HG02981 (cell line): Measurements from ENCODE around the gene NEDD4L.
A peak's percentile ranks its signal among the peaks of the same experiment; 100 is the strongest.
"Not testable (repeated sequence)": the region's sequence is repeated elsewhere in the genome, so short reads cannot be mapped to it uniquely, and the experiment has no call there.

Source experiments
- ATAC-seq: cut with Tn5 transposase; IDR thresholded peaks from one replicate; pipeline ENCODE4 v1.9.1; 2021; ENCODE audit warnings: mild to moderate bottlenecking, moderate library complexity; ENCODE audit not compliant: unreplicated experiment

NEDD4L gene

DNA sequence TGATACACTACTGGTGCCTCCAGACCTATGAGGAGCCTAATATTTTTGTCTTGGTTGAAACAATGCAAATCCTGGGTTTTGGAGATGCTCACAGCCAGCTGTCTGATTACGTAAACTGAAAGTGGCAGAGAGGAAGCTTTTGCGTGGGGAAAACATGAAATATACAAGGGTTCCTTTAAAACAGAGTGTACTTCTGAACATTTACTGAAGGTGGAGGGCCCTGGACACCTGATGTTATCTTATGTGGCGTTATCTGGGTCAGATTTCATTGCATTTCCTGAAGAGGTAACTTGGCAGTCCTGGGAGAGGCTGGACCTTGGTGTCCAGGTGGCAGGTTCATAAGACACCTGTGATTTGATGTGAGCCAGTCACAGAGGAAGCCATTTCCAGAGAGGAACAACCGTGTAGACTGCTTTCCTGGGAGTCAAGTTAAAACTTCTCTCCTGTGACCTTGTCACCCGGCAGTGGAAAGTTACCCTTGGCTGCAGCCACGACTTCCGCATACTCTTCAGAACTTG lies 105.0 kb downstream of the NEDD4L start:
- peak; percentile 69 for ATAC-seq

DNA sequence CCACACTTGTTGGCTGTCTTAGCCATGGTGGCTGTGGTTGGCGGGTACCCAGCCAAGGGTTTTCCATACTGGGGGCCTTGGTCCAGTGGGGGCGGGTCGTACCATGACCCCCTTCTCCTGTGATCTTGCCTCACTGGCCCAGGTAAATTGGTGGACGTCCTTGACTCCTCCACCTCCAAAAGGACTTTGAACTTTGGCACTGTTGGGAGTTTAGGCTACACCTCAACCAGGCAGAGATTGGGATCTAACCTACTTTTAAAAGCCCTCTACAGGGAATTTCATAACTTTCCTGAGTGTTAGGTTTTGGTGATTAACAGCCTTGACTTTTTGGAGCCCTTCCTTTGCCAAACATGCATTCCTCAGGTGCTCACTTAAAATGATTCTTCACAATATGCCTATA lies 106.7 kb downstream of the NEDD4L start:
- no peak for ATAC-seq

DNA sequence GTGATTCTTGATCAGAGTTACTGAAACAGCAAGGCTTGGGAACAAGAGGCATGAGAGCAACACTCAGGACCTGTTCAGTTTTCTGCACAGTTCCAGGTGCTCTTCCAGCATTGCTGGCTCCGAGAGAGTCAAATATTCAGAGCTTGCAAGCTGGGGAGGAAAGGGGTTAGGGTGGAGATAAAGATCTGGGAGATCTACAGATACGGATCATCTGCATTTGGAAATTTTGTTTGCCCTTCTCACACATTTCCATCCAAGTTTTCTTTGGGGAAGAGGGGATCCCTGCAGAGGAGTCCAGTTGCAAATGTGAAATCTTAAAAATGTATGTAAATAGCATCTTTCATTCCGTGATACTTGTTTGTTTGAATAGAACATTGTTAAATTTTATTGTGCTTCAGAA lies 108.2 kb downstream of the NEDD4L start:
- no peak for ATAC-seq

DNA sequence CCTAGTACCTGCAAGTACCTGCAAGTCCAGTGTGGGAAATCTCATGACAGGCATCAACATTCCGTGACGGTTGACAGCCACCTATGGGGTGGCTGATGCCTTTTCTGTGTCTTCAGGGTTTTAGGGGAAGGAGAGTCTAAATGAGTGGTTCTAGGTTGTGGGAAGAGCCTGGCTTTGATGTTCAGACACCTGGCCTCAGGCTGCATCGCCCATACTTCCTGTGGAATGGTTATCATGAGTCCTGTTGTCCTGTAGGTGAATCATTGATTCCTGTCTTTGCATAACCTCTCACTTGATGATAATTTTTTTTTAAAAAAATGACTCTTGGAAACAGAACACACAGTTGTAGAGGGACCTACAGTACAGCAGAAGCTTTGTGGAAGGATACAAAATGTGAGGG lies 108.9 kb downstream of the NEDD4L start:
- ATAC-seq, result no peak

DNA sequence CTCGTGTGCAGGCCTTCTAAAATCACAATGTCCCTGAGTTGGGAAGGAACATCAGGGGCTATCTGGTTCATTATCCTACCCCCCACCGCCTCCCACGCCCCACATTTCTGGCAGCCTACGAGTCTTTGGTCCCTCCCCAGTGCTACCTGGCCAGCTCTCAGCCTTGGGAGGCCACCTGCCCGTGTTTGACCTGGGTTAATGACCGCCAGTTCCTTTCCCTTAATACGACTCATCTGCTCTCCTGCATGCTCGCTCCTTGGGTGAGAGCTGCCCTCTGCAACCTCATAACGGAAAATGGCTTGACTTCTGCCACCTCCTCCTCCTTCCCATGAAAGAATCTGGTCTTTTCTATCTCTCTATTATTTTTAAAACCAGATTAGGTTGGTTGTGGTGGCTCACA lies 112.5 kb downstream of the NEDD4L start:
- no peak for ATAC-seq

DNA sequence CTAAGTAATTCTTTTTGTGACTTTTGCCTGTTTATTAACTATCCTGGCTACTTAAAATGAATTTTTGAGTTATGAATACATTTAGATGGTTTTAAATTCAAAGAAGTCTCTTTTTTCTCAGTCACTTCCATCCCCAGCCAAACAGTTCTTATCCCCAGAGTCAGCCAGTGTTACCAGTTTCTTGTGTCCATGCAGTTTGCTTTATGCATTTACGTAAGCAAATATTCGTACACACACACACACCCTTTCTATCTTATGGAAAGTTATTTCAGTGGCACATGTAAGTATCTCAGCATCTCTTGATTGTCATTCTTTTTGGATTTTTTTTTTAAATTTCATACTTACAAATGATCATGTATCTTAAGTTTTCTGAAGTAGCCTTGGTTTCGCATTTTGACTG lies 113.2 kb downstream of the NEDD4L start:
- no peak for ATAC-seq

DNA sequence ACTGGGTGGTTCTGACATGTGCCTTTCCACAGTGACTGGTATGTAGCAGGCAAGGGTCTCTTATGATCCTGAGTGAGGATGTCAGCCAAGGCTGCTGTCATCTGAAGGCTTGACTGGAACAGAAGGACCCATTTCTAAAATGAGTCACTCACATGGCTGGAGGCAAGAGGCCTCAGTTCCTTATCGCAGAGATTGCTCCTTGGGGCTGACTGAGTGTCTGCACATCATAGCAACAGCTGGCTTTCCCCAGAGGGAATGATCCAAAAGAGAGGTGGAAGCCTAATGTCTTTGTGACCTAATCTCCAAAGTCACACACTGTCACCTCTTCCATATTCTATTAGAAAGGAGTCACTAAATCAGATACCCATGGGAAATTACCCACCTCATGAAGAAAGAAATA lies 114.0 kb downstream of the NEDD4L start:
- ATAC-seq, result no peak

DNA sequence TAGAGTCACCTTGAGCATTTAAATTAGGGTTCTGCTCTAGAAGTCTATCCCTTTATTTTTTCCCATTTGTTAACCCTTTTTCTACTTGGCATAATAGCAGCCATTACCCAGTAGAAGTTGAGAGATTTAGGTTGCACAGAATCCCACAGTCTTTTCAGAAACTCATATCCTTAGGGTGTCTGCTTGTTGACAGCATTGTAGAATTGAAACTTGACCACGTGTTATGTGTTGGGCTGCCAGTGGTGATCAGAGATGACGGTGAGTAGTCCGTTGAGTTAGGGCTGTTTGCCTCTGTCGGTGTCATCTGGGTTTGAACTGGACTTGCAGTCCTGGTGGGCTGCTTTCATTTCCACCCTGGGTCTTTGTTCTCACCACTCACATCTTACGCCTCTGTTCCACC lies 114.4 kb downstream of the NEDD4L start:
- ATAC-seq, result no peak

DNA sequence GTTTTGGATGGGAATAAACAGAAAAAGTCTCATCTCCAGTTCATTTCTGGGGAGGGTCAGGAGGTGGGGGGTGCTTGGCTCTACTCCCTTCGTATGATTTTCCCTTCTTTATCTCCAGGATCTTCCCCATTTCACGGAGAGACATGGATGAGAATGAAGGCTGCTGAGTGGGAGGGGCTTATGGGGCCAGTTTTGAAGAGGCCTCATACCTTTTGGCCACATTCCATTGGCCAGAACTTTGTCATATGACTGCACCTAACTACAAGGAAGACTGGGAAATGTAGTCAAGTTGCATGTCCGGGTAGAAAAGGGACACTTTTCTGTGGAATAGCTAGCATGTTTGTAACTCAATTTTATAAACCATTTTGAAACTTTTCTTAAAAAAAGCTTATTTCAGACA lies 117.6 kb downstream of the NEDD4L start:
- no peak for ATAC-seq

DNA sequence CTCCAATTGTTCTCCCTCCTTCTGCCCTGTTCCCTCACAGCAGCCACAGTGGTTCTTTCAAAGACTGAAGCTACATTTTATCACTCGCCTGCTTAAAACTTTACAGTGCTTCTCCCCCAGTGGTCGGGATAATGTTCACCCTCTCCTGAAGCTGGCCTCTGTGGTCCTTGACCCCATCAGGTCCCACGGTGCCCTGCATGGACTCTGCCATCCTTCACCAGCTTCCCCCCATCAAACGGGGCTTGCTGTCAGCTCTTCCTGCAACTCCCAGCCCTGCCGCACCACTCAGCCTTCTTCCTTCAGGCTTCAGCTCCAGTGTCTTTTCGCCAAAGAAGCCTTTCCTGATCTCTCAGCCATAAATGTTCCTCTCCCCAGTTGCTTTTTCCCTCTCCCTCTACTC lies 118.1 kb downstream of the NEDD4L start:
- no peak for ATAC-seq

DNA sequence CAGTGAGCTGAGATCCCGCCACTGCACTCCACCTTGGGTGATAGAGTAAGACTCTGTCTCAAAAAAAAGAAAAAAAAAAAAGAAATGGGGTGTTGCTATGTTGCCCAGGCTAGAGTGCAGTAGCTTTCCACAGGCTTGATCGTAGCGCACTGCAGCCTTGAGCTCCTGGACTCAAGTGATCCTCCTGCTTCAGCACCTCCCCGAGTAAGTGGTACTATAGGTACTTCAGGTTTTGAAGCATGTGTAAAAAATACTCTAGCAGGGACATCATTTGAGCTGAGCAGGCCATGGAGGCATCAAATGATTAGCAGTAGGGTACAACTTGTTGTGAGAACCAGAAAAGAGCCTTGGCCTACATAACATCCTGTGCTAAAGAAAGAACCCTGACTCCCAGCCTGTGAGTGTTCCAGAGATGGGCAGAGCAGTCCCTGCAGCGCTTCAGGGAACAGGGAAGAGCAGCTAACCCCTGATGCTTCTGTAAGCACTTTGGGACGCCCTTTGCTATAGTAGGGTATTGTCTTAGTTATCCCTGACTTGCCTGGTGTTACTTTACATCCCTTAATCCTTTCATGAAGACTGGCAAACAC lies 119.1 kb downstream of the NEDD4L start:
- ATAC-seq, result no peak

DNA sequence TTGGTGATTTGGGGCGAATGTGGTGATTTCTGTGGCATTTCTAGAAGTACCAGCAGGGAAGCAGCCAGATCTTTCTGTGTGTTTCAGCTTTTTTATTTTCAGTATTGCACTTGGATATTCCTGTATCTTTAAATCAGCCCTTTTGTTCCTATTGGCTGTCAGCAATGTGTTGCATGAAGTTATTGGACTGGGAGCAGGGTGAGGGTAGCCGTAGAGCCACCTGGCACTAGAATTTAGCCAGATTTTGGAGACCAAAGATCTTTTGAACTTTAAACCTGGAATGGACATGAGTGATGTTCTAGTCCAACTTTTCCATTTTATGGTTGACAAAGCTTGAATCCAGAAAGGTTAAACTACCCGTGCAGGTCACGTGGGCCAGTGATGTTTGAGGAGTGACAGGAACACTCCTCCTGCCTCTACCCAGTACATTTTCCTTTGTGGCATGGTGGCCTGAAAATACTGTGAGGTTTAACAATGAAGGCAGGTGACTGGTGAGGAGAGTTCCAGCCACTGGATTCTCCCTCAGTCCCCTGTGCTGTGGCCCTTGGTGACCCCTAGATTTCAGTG lies 122.3 kb downstream of the NEDD4L start:
- ATAC-seq, result no peak

DNA sequence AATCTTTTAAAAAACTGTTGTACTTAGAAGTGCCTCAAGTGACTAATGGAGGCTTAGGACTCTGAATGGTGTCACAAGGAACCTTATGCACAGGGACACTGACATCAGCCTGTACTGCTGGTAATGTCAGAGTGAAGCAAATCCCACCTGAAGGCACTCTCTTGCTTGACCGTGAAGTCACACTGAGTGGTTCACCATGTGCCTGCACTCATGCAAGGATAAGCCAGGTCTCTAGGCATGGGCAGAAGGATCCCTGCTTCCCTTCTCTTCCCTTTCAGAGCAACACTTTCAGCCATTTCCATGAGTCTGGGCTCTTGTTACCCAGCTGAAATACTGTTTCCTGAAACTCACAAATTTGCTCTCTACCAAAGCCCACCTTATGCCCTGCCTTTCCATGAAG lies 123.0 kb downstream of the NEDD4L start:
- ATAC-seq, result no peak

DNA sequence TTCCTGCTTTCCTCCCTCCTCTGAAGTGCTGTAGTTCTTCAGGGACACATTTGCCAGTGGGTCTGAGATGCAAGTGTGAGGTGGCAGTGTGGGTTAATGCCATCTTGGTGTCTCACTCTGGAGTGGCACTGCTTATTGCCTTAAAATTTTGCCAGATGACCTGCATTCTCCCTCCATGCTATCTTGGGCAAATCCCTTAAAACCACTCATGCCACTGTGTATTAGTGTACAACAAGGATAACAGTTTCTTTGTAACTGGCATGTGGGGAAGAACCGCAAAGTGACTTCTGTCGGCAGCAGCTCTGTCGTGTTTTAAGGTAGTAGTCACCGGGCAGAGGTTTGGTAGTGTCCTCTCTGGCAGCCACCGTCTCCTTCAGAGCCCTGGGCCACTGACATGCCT lies 124.2 kb downstream of the NEDD4L start:
- ATAC-seq, result no peak

DNA sequence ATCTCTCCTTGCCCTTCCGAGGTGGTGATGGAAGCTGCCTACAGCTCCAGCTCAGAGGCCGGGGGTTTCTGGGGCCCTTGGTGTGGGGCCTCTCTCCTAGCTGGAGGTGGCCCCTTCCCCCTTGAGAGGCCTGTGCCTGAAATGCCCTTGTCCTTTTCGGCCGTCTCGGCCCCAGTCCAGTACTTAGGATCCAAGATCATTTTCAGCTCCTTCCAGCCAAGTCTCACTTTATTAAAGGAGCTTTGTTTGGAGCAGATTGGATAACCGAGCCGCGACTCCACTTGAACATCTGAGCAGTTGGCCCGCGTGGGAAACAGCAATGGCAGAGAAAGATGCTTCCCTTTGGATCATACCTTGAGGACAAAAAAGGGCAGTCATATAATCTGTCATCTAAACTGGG lies 125.0 kb downstream of the NEDD4L start:
- ATAC-seq, result no peak

DNA sequence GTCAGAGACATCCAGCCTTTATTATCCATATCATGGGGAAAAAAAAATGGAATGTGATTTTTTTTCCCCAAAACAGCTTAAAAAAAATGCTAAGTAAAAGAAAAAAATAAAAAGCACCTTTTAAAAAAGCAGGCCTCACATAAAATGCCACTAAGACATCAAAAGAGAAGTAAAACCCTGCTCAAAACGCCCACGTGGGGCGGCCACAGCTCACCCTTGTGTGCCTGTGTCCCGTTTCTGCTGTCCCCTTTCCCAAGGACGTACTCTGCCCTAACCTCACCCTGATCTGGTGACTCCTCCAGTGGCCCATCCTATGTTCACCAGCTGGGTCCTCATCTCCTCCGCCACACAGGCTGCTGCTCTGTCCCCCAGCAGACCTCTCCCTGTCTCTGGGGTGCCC lies 125.4 kb downstream of the NEDD4L start:
- ATAC-seq, result no peak

DNA sequence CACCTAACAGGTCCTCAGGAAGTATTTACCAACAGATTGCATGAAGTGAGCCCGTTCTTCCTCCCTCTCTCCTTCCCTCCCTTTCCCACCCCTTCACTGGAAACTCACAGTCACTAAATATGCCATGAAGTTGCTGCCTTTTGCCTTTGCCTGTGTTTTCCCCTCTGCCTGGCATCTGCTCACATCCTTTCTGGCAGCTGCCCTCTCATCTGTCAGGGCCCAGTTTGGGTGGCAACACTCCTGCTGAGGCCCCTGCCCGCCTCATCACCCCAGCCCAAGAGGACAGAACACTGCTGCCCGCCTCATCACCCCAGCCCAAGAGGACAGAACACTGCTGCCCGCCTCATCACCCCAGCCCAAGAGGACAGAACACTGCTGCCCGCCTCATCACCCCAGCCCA lies 126.0 kb downstream of the NEDD4L start:
- ATAC-seq, result not testable (repeated sequence)

DNA sequence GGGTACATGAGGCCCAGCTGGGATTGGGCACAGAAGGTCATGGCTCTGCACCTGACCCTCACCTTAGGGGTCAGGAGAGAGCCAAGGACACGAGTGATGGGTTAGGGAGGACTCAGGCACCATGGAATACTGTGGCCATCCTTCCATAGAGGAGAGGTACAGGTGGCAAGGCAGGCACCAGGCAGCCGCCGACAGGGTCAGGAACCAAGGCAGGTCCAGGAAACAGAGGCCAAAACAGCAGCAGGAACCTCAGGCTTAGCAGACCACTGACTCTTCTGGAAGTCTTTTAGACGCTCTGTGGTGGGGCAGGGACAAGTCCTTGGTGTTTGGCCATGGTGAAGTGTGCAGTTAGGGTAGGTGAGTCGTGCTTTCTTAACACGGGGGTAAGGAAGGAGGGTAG lies 128.0 kb downstream of the NEDD4L start:
- no peak for ATAC-seq

DNA sequence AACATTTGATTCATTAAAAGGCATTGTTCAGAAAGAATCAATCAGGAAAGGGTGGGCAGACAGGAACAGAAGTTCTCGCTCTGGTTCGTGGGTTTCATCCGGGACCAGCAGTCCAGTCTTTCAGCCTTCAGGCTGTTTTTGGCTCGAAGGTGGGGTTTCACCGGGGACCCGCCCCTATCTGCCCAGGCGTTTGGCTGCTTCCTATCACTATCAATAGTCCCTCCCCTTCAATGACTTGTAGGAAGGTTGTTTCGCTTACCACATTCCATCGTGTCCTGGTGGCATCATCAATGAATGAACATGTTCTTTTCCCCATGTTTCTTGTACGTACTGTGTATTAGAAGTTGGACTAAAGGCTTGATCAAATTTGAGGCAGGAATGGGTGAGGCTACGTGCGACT lies 130.3 kb downstream of the NEDD4L start:
- ATAC-seq, result no peak

DNA sequence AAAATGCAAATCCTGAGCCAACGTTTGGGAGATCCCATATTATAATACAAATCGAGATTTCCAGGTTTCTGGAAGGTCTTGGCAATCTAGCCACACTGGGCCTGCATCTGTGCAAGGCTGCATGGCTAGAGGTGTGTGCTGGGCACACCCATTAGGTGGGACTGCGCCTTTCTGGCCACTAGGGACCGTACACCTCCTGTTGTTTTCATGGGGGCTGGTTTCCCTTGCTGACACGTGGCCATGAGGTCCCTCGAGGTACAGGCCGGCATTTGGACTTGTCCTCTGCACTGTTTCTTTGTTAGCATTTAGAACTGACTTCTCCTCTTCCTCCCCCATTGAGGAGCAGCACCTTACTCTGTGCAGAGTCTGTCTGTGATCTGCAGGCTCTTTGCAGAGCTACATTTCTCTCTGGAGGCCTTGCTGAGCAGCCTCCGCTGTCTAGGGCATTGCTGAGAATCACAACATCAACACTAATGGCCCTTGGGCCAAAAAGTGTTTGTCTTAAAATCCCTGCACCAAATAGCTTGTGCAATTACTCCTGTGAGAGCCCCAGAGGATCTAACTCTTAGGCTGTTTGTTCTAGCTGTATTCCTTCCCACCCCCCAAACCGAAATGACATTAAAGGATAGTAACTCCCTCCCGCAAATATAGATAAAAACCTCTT lies 131.2 kb downstream of the NEDD4L start:
- no peak for ATAC-seq

DNA sequence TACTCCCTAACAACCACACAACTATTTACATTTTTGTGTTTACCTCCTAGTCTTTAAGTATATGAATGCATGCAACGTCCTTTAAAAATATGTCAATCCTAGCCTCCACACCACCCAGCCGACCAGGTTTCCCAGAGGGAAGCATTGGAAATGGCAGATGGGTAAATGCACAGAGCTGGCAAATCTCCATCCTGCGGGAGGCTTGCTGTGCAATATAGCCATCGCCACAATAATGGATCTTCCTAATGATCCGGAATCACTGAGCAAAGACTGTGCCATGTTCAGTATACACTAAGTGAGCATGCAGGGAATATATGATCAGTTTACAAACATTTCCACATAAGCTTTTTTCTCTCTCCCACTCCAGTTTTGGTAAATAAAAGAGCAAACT lies 131.8 kb downstream of the NEDD4L start:
- ATAC-seq, result no peak

DNA sequence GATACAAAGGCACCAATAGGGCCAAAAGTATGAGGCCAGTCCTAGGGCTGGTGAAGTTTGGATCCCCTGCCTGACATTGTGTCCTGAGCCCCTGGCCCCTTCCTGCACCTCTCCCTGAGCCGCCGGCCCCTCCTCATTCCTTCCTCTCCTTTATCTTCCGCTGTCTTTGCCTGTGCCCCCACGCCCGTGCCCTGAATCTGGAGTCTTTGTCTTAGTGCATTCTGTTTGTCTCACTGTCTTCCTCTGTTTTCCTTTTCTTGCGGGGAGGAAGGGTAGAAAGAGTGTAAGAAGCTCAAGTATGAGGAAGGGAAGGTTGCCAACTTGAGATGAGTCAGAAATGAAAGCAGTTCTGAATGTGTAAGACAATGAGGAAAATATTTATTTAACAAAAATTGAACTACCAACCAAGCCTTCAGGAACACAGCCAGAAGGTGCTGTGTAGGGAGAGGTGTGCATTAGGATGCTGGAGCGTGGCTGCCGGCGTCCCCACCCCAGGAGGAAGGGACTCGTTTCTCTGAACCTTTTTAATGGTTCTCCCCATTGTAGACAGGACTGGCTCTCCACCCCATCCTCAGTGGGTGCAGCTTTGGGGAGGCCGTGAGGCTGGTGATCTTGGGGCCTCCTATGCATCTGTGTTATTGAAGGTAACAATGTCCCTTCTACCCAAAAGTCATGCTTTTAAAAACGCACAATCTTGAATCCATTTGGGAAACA lies 133.1 kb downstream of the NEDD4L start:
- ATAC-seq, result no peak
